Loucy (cell line): ENCODE data around the gene PRM2.

Experiments used
- H2AFZ ChIP-seq: fragments of 200-600 bp; sonication (generic); 2 replicates; pipeline ENCODE4 v1.6.0; 2016; ENCODE audit warnings: antibody characterized with exemption, mild to moderate bottlenecking, low read length, moderate library complexity
- H3F3A ChIP-seq: fragments of 200-600 bp; 2 replicates; pipeline ENCODE4 v1.6.0; 2016; ENCODE audit warnings: antibody characterized with exemption, low read depth, mild to moderate bottlenecking
- H3K27me3 ChIP-seq: fragments of 200-600 bp; sonication (generic); 2 replicates; pipeline ENCODE4 v1.6.1; 2014; ENCODE audit warnings: low read length, mild to moderate bottlenecking; ENCODE audit not compliant: insufficient read depth, poor library complexity, severe bottlenecking
- H3K36me3 ChIP-seq: fragments of 200-600 bp; sonication (generic); 2 replicates; pipeline ENCODE4 v1.6.1; 2016; ENCODE audit warnings: low read length; ENCODE audit not compliant: insufficient read depth
- H3K4me1 ChIP-seq: fragments of 200-600 bp; sonication (generic); 2 replicates; pipeline ENCODE4 v1.5.1; 2014; ENCODE audit warnings: low read length, mild to moderate bottlenecking; ENCODE audit not compliant: insufficient read depth, poor library complexity, severe bottlenecking
- H3K4me2 ChIP-seq: fragments of 200-600 bp; sonication (generic); 2 replicates; pipeline ENCODE4 v1.6.0; 2014; ENCODE audit warnings: antibody characterized with exemption, low read length, low read depth, mild to moderate bottlenecking; ENCODE audit not compliant: poor library complexity, severe bottlenecking
- H3K4me3 ChIP-seq: fragments of 200-600 bp; sonication (generic); 2 replicates; pipeline ENCODE4 v1.5.1; 2014; ENCODE audit warnings: low read length, mild to moderate bottlenecking, mixed read lengths; ENCODE audit not compliant: poor library complexity, severe bottlenecking
- H3K79me2 ChIP-seq: fragments of 200-600 bp; sonication (generic); 2 replicates; pipeline ENCODE4 v1.6.1; 2014; ENCODE audit warnings: low read length; ENCODE audit not compliant: insufficient read depth
- H3K9ac ChIP-seq: fragments of 200-600 bp; sonication (generic); 2 replicates; pipeline ENCODE4 v1.6.0; 2014; ENCODE audit warnings: mild to moderate bottlenecking, low read depth, low read length, moderate library complexity; ENCODE audit not compliant: poor library complexity, severe bottlenecking
- H3K9me2 ChIP-seq: fragments of 200-600 bp; sonication (generic); replicated peaks from 2 replicates; pipeline ENCODE4 v1.6.1; 2016; ENCODE audit warnings: low read depth, low read length, mixed read lengths
- H3K9me3 ChIP-seq: fragments of 200-600 bp; sonication (generic); 2 replicates; pipeline ENCODE4 v1.6.1; 2014; ENCODE audit warnings: mild to moderate bottlenecking, antibody characterized with exemption, low read length, low read depth; ENCODE audit not compliant: insufficient read depth
- H4K20me1 ChIP-seq: fragments of 200-600 bp; sonication (generic); 2 replicates; pipeline ENCODE4 v1.6.0; 2014; ENCODE audit warnings: antibody characterized with exemption, low read length, mild to moderate bottlenecking; ENCODE audit not compliant: insufficient read depth, poor library complexity, severe bottlenecking
- EZH2phosphoT487 ChIP-seq: fragments of 200-600 bp; IDR thresholded peaks from 2 replicates; pipeline ENCODE4 v1.6.1; 2018; ENCODE audit warnings: antibody characterized with exemption, mild to moderate bottlenecking, moderate library complexity, borderline replicate concordance
- TF ChIP-seq, protein P1 (sequence below): fragments of 200-600 bp; sonication (generic); conservative IDR thresholded peaks from 2 replicates; pipeline ENCODE4 v1.5.1; 2014; ENCODE audit warnings: mild to moderate bottlenecking, antibody characterized with exemption, low read length

The PRM2 gene

DNA sequence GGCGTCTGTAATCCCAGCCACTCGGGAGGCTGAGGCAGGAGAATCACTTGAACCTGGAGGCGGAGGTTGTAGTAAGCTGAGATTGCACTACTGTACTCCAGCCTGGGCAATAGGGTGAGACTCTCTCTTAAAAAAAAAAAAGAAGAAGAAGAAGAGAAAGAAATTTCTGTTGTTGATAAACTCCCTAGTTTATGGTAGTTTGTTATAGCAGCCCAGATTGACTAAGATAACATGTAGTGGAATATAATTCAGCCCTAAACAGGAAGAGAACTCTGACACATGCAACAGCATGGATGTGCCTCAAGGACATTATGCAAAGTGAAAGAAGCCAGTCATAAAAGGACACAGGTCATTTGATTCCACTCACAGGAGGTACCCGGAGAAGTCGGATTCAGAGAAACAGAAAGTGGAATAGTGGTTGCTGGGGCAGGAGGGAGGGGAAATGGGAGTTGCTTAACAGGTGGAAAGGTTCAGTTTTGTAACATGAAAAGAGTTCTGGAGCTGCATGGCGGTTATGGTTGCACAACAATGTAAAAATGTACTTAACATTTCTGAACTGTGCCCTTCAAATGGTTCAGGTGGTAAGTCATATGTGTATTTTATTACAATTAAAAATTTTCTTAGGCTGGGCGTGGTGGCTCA, 30.8 kb upstream of the PRM2 start:
- no peak overlapping the region for H3K9ac ChIP-seq
- H3K9me2 ChIP-seq: no peaks in the 10 kb centered on the region
- H3K4me2 ChIP-seq: no peak overlapping the region
- H3K79me2 ChIP-seq: no peaks in the 10 kb centered on the region
- no peaks in the 10 kb centered on the region for H4K20me1 ChIP-seq
- no peaks in the 10 kb centered on the region for H3K36me3 ChIP-seq
- no peaks in the 10 kb centered on the region for H3K9me3 ChIP-seq
- no peak overlapping the region for H2AFZ ChIP-seq
- no peaks in the 10 kb centered on the region for H3K27me3 ChIP-seq
- H3K4me3 ChIP-seq: no peak overlapping the region
- peaks cover 28% of the 10 kb centered on the region for H3K4me1 ChIP-seq
- no peaks in the 10 kb centered on the region for H3F3A ChIP-seq
- TF ChIP-seq, protein P1, sequence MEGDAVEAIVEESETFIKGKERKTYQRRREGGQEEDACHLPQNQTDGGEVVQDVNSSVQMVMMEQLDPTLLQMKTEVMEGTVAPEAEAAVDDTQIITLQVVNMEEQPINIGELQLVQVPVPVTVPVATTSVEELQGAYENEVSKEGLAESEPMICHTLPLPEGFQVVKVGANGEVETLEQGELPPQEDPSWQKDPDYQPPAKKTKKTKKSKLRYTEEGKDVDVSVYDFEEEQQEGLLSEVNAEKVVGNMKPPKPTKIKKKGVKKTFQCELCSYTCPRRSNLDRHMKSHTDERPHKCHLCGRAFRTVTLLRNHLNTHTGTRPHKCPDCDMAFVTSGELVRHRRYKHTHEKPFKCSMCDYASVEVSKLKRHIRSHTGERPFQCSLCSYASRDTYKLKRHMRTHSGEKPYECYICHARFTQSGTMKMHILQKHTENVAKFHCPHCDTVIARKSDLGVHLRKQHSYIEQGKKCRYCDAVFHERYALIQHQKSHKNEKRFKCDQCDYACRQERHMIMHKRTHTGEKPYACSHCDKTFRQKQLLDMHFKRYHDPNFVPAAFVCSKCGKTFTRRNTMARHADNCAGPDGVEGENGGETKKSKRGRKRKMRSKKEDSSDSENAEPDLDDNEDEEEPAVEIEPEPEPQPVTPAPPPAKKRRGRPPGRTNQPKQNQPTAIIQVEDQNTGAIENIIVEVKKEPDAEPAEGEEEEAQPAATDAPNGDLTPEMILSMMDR: no peak
- TF ChIP-seq EZH2phosphoT487: no peak

DNA sequence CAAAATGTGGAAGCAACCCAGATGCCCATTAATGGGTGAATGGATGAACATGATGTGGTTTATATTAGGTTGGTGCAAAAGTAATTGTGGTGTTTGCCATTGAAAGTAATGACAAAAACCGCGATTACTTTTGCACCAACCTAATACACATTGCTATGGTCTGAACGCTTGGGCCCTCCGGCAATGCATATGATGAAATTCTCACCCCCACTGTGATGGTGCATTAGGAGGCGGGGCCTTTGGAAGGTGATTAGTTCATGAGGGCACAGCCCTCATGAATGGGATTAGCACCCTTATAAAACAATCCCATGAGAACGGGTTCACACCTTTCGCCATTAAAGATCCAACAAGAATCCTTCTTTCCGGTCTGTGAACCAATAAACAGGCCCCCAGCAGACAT, 30.1 kb upstream of the PRM2 start:
- Histone ChIP-seq H3F3A (no peaks in the 10 kb centered on the region), H3K4me2 (no peak overlapping the region), H4K20me1 (no peaks in the 10 kb centered on the region), H3K9me2 (no peaks in the 10 kb centered on the region), H2AFZ (no peak overlapping the region), H3K79me2 (no peaks in the 10 kb centered on the region), H3K9me3 (no peaks in the 10 kb centered on the region), H3K9ac (no peak overlapping the region), H3K36me3 (no peaks in the 10 kb centered on the region), H3K27me3 (no peaks in the 10 kb centered on the region), H3K4me1 (peaks cover 24% of the 10 kb centered on the region), H3K4me3 (no peak overlapping the region)
- TF ChIP-seq EZH2phosphoT487: no peak
- TF ChIP-seq, protein P1: no peak

DNA sequence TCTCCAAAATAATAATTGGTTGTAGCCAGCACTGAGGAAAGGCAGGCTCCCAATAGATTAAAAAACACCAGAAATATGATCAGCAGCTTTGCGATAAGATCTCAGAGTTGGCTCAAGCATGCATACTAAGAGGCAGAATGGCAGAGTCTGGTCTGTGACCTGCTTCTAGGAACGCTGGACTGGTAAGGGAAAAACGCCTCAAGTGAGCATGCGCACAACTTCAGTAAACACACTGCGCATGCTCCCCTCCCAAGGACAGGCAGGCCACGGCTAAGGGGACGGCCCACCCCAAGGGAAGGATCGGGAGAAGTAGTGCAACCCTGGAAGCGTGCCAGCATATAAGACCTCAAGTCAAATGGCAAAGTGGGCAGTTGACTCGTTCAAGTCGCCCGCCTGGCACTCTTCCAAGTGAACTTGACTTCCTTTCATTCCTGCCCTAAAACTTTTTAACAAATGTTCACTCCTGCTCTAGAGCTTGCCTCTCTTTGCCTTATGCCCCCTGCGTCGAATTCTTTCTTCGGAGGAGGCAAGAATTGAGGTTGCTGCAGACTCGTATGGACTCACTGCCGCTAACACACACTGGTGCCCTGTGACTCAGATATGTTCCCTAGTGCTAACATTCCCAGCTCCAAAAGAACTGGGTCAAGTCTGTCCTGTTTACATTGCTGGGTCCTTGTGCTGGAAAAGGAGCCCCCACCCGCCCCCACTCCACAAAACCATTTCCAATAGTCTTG, 27.3 kb upstream of the PRM2 start:
- Histone ChIP-seq H3K9me3 (no peaks in the 10 kb centered on the region), H4K20me1 (no peaks in the 10 kb centered on the region), H3K27me3 (no peaks in the 10 kb centered on the region), H3K4me3 (no peak overlapping the region), H3K9ac (no peak overlapping the region), H3K79me2 (no peaks in the 10 kb centered on the region), H3K4me1 (peaks cover 7% of the 10 kb centered on the region), H3K9me2 (no peaks in the 10 kb centered on the region), H3K36me3 (no peaks in the 10 kb centered on the region), H3K4me2 (no peak overlapping the region), H3F3A (no peaks in the 10 kb centered on the region), H2AFZ (no peak overlapping the region)
- no peak for TF ChIP-seq EZH2phosphoT487
- TF ChIP-seq, protein P1: no peak
